H4 (cell line): ENCODE measurements around the gene PRKD1. TPM values are rescaled to one million over a fixed set of nuclear protein-coding genes. Genes with fewer than 3 reads are reported as not detected.
"Not testable (repeated sequence)": the region's sequence is repeated elsewhere in the genome, so short reads cannot be mapped to it uniquely, and the experiment has no call there.

Source experiments
- DNase-seq: peaks from one replicate; pipeline ENCODE4 v3.0.0-alpha.2; 2015; ENCODE audit warnings: low spot score
- total RNA-seq: library from RNA; depleted of rRNA; stranded (reverse); fragments of >200 nt; shearing (Covaris generic); gene quantifications from 2 replicates; pipeline ENCODE4 v1.2.3, GENCODE V29; 2014

Gene PRKD1
- total RNA-seq, 1 experiment from 2014 or later, result 4.1 TPM

DNA sequence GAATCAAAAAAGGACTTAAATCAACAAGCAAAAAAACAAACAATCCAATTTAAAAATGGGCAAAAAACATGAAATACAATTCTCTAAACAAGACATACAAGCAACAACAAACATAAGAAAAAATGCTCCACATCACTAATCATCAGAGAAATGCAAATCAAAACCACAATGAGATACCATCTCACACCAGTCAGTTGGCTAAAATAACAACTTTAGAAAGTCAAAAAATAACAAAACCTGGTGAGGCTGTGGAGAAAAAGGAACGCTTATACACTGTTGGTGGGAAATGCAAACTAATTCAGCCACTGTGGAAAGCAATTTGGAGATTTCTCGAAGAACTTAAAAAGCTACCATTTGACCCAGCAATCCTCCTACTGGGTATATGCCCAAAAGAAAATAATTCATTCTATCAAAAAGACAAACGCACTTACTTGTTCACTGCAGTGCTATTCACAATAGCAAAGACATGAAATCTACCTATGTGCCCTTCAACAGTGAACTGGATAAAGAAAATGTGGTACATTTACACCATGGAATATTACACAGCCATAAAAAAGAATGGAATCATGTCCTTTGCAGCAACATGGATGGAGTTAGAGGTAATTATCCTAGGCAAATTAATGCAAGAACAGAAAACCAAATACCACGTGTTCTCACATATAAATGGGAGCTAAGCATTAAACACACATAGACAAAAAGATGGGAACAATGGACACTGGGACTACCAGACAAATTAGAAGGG is 26.9 kb downstream of the PRKD1 start:
- no peak for DNase-seq

DNA sequence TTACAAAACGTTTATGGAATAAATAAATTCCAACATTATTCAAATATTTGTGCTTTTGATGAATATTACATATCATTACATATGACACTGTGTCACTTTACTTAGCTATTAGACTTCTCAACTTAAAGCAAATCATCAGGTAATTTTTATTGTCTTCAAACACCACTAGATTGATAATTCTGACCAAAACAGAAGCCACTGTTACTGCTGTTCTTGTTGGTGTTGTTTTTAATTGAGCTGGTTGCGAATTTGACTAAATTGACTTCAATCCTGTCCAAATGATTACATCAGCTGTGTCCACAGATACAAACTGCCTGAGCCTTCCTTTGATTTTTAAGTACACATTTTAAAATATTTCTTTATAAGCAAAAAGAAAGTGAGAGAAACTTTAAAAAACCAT is 29.2 kb downstream of the PRKD1 start:
- DNase-seq, result no peak

DNA sequence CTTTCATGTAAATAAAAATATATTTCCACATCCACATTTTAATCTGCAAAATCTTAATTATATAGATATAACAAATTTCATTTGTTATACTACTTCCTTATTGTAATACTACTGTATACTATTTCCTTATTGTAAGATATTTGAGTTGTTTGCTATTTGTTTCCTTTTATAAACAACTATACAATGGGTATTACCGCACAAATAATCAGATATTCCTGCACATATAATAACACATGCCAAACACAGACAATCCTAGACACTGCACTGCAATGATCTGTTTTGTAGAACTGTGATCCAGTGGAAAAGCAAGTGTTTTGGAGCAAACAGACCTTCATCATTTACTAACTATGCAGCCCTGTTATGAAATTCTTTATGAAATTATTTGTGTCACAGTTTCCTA is 30.5 kb downstream of the PRKD1 start:
- DNase-seq, result no peak

DNA sequence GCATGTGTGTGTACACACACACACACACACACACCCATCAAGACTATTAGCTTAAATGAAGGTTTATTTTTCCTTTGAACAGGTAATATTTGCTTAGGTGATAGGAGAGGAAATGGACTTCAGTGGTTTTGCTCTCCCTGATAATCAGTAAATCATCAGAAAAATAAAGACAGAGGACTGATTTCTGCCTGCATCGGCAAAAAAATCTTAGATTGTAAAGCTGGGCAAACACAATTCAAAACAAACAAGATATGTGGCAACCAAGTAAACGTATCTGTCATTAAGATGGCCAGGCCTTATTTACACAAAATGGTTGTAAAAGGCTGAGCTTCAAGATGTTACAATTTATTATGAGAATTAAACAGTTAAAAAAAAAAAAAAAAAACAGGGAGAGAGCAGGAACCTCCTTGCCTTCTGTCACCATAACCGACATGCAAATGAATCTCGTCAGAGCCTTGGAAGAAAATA is 31.3 kb downstream of the PRKD1 start:
- peak; percentile 4 for DNase-seq

DNA sequence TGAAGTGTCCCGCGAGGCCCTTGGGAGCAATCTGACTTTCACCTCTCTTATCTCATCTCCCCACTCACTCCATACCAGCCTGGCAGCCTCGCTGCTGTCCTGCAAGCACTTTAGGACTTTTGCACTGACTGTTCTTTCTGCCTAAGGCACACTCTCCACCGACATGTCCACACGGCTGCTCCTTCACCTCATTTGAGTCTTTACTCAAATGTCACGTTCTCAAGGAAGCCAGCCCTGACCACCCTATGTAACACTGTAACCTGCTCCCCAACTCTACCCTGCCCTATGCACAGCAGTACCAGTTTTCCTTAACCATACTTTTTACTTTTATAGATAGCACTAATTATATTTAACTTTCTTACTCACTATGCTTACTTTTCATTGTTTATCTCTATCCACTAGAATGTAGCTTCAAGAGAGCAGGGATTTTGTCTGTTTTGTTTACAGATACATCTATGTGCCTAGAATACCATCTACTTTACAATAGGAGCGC is 32.0 kb downstream of the PRKD1 start:
- DNase-seq, result peak; percentile 9

DNA sequence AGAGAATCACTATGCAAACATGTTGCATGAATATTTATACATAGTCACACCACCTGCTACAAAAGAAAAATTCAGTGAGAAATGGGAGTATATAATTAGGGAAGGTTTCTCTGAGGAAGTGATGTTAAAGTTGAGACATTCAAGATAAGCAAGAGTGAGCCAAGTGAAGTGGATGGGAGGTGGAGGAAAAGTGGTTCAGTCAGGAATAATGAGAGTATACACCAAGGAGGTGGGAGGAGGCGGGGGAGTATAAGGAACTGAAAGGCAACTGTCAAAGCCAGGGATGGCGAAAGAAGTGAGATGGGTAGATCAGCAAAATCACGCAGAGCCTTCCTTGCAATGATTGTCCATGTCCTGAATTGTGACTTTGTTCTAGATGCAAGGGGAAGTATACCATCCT is 33.7 kb downstream of the PRKD1 start:
- no peak for DNase-seq

DNA sequence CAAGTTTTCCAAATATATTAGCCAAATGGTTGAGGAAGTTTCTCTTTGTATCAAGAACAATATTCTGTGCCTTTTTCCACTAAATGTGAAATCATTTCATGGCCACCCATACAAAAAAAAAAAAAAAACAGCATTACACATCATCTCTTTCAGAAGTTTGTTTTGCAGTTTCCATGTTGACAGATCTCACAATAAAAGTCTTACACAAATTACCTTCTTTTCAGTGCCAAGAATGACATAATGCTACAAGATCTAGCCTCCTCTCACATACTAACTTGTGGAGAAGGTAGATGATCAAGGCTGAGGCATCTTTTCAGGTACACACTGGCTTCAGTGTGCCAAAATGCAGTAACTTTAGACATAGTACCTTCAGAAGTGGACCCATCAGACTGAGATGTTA is 35.3 kb downstream of the PRKD1 start:
- no peak for DNase-seq

DNA sequence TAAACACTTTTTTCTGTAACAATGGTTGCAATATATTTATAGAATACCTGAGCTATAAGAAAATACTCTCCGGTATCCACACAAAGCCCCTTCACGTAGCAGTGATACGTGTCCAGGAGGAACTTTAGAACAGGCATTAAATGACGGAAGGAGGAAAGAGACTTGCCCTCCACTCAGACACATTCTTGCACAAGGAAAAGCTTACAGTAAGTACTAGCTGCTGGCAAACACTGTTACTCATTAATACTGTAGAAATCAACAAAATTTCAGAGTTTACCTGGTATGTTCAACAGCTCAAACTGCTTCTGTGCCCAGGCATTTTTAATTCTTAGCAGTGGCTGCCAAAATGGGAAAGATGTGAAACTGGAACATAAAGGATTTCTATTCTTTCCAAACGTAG is 41.7 kb downstream of the PRKD1 start:
- DNase-seq, result no peak

DNA sequence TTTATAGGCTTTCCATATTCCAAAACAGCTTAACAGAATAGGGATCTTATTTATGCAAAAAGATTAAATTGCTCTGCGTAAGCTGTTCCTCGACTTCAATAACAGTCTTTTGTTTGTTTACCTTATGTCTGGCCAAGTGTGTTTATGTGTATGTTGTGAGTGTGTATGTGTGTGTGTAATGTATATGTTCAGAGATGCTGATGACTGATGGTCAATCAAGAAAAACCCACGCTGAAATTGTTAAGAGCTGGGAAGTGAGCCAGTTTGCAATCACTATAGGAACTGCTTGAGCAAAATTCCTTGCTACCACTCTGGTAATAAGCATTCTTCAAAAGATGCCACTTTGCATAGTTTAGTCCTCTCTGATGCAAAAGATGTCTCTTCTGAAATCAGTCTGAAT is 59.6 kb downstream of the PRKD1 start:
- DNase-seq, result no peak

DNA sequence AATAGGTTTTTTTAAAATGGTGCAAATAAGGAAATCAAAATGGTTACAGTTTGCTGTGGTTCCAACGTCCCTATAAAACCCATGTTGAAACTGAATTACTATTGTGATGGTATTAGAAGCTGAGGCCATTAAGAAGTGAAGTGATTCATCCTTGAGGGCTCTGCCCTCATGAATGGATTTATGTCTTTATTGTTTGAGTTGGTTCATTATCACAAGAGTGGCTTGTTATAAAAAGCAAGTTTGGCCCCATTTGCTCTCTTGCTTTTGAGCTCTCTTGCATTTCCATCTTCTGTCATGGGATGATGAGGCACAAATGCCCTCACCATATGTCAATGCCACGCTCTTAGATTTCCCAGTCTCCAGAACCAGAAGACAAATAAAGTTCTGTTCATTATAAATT is 62.3 kb downstream of the PRKD1 start:
- no peak for DNase-seq

DNA sequence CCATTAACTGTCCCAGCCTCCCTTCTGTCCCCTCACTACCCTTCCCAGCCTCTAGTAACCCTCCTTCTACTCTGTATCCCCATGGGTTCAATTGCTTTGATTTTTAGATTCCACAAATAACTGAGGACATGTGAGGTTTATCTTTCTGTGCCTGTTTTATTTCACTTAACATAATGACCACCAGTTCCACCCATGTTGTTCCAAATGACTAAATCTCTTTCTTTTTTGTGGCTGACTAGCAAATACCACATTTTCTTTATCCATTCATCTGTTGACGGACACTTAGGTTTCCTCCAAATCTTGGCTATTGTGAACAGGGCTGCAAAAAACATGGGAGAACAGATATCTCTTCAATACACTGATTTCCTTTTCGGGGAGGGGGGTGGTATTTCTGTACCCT is 65.7 kb downstream of the PRKD1 start:
- DNase-seq, result no peak

DNA sequence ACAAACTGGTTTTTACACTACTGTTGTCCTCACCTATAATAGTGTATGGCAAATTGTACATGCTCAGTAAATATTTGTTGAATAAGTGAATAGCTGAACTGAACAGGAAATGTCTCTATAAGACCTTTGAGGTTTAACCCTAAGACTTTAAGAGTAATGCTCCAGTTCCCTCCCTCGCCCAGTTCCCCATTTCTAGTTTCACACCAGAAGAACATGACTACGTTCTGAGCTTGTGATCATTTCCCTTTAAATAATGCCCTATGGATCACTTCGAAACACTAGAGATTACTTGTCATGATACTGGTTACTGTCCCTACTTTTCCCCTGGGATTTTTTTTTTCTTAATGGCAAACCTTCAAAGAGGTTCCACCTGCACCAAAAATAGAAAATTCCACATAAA is 69.3 kb downstream of the PRKD1 start:
- no peak for DNase-seq

DNA sequence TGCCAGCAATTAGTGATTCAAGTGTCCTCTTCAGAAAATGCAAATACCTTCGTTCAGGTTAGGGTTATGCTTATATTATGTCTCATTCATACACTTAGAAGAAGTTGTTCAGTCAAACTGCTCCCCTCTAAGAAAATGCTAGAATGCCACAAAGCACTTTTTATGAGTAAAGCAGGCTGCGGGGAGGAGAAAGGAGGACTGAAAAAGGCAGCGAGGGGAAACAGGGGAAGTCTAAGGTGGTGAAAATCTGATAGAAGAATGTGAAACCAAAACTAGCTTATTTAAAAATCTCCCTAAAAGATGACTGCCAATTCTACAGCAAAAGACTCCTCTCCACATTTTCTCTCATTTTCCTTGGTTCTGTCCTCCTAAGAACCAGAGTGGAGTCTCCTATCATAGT is 70.1 kb downstream of the PRKD1 start:
- DNase-seq, result no peak

DNA sequence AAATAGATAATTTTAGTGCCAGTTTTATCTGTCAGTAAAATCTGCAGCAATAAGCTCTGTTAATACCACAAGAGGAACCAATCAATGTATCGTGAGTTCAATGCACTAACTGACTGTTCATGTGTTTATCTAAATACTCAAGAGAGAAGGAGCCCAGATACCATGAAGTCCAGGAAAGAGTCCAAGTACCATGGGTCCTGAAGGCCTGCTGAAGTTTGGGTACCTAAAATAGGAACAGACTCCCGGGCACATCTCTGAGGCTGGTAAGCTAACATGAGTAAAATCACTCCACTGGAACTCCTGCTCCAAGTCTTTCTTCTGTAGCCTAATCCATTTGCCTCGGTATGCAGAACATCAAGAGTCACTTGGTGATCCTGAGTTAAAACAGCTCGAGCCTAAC is 71.1 kb downstream of the PRKD1 start:
- DNase-seq, result no peak

DNA sequence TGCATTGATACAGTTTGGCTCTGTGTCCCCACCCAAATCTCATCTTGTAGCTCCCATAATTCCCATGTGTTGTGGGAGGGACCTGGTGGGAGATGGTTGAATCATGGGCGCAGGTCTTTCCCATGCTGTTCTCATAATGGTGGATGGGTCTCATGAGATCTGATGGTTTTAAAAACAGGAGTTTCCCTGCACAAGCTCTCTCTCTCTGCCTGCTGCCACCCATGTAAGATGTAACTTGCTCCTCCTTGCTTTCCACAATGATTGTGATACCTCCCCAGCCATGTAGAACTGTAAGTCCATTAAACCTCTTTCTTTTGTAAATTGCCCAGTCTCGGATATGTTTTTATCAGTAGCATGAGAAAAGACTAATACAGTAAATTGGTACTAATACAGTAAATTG is 74.0 kb downstream of the PRKD1 start:
- DNase-seq, result peak; percentile 3

DNA sequence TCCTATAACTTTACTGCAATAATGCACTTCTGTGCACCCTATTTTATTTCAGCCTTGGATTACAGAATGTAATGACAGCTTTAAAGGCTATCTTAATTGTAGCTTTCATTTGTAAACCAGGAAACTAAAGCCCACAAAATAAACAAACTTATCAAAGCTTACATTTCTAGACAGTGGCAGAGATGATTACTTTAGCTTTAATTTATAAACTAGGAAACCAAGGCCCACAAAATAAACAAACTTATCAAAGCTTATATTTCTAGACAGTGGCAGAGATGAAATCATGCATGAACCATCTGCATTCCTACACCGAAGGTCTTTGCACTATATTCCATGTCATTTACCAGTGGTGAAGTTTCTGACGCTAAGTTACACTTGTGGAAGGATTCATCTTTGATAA is 74.4 kb downstream of the PRKD1 start:
- peak; percentile 20 for DNase-seq

DNA sequence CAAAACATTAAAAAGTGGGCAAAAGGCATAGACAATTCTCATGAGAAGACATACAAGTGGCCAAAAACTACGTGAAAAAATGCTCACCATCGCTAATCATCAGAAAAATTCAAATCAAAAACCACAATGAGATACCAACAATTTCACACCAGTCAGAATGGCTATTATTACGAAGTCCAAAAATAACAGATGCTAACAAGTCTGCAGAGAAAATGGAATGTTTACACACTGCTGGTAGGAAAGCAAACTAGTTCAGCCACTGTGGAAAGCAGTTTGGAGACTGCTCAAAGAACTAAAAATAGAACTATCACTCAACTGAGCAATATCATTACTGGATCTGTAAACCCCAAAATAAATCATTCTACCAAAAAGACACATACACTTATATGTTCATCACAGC is 76.2 kb downstream of the PRKD1 start:
- no peak for DNase-seq

DNA sequence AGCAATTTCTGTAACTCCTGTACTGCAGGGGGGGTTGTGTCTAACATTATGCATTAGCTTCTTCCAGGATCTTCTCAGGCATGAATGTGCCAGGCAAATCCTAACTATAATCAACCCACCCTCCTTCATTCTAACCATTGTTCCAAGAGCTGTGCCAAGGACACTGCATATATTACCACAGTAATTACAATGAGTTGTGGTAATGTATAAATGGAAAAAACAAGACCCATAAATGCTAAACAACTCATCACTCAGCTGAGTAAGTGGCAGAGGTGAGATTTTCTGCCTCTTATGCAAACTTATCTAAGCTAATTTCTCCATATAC is 80.6 kb downstream of the PRKD1 start:
- no peak for DNase-seq

DNA sequence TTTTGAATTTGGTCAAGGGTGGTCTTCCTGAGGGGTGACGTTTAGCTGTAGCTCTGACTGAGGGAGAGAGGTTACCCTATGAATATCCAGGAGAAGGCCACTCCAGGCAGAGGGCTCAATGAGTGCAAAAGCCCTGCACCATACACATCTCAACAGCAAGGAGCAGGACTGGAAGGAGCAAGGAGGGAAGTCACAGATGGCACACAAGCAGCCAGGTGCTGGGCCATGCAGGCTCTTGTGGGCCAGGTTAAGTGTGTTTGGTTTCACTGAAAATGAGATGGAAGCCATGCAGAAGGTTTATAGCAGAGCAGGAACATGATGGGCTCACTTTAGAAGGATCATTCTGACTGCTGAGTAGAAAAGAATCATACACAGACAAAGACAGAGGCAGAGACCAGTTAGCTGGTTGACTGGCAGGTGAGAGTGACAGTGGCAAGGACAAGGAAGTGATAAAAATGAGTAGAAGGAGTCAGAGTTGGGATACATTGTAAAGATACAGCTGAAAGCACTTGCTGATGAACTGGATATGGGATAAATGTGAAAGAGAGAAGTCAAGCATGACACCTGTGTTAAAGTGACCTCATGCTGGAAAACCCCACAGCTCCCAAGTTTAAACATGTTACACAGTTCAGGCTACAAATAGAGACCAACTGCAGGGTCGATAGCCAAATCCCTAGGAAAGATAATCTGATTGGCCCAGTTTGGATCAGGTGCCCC is 81.2 kb downstream of the PRKD1 start:
- DNase-seq, result no peak

DNA sequence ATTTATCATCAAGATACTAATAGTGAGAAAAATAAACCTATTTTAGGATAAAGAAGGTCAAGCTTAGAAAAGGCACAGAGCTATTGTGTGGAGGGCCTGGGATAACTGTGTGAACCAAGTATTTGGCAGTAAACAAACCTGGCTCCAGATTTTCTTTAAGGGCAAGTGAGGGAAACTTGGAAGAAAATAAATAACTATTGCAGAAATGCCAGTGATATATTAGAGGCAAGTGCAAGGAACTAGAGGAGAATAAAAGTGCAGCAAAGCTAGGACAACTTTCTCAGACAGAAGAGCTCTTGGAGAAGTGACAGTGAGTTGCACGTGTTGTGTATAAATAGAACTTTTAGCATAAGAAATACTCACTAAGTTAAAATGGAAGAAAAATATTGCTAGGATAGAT is 83.7 kb downstream of the PRKD1 start:
- no peak for DNase-seq

DNA sequence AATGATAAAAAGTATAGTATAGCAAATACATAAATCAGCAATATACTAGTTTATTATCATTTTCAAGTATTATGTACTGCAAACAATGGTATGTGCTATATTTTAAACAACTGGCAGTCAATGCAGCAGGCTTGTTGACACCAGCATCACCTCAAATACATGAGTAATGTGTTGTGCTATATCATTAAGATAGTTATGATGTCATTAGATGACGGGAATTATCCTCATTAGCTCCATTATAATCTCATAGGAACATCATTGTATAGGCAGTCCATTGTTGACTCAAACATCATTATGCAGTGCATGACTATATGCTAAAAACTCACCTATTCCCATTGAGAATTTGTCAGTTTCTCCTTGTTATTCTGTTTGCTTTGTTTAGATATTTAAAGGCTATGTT is 85.4 kb downstream of the PRKD1 start:
- DNase-seq, result no peak

DNA sequence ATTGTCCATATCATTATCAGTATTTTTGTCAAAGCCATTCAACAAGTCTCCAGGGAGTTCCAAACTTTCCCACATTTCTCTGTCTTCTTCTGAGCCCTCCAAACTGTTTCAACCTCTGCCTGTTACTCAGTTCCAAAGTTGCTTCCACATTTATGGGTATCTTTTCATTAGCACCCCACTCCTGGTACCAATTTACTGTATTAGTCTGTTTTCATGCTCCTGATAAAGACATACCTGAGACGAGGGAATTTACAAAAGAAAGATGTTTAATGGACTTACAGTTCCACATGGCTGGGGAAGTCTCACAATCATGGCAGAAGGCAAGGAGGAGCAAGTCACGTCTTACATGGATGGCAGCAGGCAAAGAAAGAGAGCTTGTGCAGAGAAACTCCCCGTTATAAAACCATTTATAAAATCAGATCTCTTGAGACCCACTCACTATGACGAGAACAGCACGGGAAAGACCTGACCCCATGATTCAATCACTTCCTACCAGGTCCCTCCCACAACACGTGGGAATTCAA is 87.2 kb downstream of the PRKD1 start:
- not testable (repeated sequence) for DNase-seq

DNA sequence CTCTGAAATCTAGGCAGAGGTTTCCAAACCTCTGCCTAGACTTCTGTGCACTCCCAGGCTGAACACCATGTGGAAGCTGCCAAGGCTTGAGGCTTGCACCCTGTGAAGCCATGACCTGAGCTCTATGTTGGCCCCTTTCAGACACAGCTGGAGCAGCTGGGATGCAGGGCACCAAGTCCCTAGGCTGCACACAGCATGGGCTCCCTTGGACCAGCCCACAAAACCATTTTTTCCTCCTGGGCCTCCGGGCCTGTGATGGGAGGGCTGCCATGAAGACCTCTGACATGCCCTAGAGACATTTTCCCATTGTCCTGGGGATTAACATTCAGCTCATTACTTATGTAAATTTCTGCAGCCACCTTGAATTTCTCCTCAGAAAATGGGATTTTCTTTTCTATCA is 88.0 kb downstream of the PRKD1 start:
- not testable (repeated sequence) for DNase-seq
